Activated CD4-positive, CD25-positive, alpha-beta regulatory T cell (primary cell): ENCODE data around the gene RND3.

Experiments
- DNase-seq, 4 experiments: peaks; one replicate each; lab custom pipeline; 2025; lab: John Stamatoyannopoulos, UW

Gene RND3

GRCh38 chr2:150494234-150494945 lies 6.9 kb upstream of the RND3 start:
- DNase-seq, result no peak

DNA sequence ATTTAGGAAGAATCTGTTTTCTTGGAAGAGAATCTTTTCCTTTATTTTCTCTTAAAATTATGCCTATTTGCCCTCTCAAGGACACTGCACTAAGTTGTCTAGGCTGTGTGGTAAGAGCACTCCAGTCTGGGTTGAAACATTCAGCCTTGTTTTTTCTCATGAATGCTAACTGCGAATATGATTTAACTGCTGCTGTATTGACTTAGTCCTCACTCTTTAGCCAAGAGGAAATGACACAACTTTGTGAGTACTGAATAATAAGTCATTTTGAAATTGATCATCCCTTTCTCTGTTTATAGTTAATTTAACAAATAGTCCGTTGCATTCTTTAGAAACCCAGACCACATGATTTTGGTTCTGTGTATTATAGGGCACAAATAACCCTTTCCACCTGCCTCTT lies 4.5 kb upstream of the RND3 start:
- no peak for DNase-seq

DNA sequence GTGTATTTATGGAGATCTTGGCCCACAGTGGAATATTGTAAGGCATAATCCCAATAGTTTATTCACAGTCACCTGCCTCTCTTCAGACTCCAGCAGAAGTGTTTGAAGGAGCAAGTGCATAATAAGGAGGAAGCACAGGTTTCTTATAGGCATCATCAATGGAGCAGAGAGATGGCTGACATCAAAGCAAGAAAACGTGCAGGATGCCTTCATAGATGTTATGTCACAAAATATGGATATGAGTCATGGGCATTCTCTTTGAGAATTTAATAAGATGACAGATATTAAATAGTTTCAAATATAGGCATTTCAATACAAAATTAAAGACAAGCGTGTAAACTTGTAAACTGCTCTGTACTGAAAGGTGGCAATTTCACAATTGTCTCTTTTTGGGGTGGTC lies 4.0 kb upstream of the RND3 start:
- DNase-seq, result no peak

GRCh38 chr2:150490466-150490865 lies 3.0 kb upstream of the RND3 start:
- DNase-seq, result no peak

- DNase-seq, result no peak
Observed at GRCh38 chr2:150486539-150487484, 655 bp downstream of the RND3 start.

DNA sequence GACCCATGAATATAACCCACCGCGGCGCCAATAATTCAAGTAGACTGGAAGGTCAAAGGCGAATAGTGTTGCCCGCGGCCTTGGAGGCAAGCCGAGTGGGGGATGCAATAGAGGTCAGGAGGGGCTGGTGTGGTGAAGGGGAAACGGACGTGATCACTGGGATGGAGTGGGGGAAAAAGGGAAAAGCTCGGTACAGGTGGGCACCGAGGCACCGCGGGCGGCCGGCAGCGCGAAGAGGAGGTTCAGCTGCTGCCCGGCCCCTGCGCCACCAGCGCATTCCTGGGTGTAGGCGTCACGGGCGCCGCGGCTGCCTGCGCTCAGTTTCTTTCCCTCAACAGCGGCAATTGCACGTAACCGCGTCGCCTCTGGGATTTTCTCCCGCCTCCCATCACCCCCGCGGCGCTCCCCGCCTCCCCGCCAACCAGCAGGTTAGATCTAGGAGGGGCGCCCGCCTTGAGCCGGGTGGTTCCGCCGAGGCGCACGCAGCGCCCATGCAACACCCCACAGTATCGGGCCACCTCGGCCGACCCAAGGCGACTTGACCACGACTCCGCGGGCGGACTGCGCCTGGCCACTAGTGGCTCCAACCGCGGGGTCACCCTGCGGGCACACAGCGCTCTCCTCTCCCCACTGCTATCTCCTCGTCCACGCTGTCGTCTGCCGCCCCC lies 1.5 kb downstream of the RND3 start:
- no peak for DNase-seq

- DNase-seq, result no peak
Observed at GRCh38 chr2:150485114-150485870, 2.2 kb downstream of the RND3 start.

GRCh38 chr2:150484461-150485021 lies 2.9 kb downstream of the RND3 start:
- no peak for DNase-seq

DNA sequence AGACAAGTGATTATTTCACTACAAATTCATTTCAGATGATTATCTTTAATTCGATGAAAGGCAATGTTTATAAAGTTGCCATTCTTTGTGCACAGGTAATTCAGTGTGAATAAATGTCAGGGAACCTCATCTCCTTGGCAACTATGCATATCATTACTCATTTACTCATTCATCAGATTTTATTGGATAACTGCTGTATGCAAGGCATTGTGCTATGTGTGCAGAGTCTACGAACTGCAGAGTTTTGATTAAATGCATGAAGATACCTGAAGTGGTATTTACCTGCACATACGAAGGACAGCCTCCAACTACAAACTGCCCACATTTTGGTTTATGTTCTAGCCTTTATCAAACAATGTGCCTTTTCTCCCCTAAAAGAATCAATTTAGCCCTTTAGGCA lies 3.5 kb downstream of the RND3 start:
- DNase-seq, result no peak

DNA sequence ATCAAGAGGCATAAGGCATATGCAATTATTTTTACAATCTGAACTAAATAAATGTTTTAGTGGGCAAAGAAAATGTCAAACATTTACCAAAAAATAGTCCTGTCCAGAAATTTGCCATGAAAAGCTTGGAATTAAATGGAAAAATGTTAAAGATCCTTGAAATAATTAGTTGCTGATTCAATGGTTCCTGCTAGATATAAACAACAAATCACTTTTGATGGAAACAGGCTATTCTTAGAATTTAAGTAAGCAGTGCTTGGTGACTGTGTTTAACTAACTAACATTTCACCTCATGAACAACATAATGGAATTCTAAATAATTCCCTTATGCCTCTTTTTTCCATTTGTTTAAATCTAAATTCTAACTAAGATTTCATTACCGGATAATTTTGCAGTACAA lies 3.9 kb downstream of the RND3 start:
- no peak for DNase-seq

DNA sequence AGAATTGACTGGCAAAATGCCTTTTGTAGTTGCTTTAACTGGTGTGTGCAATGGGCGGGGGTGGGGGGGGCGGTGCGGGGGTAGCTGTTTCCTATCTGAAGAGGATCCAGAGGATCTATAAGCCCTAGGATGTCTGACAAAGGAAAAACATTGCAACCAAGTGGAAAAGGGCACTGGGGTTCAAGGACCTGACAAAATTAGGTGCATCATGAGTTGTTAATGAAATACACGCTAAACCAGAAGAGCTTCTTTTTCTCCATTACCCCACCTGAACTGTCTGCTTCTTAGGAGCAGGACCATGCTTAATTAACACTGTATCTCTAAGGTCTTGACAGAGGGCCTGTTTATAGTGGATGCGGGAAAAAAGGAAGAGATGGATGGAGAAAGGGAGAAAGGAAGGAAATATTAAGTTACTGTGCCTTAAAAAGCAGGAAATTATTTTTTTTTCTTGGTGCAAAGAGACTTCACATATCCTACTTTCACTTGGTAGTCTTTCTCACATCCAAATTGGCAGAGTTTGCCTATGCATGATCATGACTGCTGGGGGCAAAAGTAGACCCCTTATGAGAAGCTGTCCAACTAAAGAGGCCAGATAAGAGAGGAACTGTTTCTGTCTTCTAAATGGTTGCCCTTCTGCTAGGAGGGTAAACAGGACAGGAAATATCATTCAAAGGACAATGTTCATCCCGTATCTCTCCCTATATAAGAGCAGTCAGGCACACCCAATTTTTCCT lies 4.6 kb downstream of the RND3 start:
- no peak for DNase-seq

DNA sequence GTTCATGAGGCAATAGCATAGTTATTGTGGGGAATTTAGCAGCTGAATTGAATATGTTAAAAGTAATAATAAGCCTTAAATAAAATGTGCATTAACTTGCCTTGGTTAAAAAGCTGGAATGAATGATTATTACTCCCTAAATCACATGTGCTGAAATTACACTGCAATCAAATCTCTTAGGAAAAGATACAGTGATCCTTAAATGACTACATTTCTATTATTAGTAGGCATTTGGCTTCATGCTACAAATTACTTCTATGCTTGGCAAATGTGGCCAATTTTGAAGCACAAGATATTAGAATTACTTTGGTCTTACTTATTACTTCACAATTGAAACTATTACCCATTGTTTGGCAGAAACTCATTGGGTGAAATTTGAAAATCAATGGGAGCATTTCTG lies 5.4 kb downstream of the RND3 start:
- no peak for DNase-seq

DNA sequence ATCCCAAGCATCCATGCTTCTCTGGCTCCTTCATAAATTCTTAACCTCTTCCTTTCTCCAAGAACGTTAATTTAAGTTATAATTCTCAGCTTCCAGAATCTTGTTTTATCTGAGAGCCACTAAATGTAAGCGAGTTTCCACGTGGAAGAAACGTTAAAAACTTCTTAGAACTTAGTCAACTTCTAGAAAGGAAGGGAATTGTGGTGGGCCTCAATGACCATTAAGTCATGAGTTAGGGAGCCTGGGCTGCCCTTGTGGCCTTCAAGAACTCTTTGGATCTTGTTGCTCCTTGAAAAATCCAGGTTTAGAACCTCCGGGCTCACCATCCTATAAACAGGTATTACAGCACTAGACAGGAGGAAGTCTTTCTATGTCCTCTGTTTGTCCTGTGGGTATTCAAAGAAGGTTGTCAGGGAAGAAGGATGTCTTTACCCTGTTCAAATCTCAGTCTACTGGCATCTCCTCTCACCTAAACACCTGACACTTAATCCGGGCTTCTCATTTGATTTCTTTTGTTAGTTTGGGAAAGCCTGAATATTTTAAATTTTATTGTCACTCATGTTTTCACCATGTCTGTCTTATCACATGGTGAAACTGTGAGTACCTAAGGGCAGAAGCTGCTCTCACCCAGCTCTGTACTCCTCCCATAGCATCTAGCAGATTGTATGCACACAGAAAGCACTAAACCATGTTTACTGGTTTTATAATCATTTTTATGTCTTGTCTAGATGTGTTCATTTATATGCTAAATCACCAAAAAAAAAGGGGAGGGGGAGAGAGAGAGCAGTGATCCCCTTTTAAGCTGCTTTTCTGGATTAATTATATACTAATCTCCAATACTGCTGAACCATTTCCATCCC lies 6.3 kb downstream of the RND3 start:
- no peak for DNase-seq

- DNase-seq, result no peak
Observed at GRCh38 chr2:150480241-150480640, 7.2 kb downstream of the RND3 start.

GRCh38 chr2:150479075-150479915 lies 8.2 kb downstream of the RND3 start:
- no peak for DNase-seq

DNA sequence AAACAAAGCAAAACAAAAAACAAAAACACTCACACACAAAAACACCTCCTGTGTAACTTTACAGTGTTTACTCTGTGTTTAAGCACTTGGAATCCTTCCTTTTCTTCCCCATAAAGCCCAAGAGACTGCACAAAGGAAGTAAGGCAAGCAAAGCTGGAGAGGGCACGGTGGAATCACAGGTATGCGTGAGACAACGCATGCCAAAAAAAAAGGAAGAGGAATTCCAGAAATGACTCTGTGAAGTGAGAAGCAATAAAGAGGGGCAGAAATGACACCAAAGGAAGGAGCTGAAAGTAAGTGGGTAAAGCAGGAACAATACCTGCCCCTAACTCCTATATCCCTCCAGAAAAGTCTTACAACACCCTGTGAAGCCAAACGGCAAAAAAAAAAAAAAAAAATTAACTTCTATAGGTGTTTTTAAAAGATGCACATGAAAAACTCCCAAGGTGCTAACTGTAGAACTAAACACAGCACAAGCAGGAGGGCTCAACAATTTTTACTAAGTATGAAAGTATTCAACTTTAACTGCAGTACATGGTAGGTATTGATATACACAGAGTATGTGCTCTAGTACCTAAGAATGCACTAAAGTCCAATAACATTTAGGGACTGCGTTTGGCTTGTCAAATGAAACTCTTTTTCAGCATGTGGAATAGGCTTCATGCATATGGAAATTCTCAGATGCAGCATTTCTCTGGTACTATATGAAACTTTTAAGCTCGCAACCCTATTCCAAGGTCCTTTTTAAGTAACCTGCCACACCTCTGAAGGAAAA lies 9.1 kb downstream of the RND3 start:
- no peak for DNase-seq

GRCh38 chr2:150477347-150477746 lies 10.1 kb downstream of the RND3 start:
- DNase-seq, result no peak

- DNase-seq, result no peak
Observed at GRCh38 chr2:150476809-150477302, 10.6 kb downstream of the RND3 start.
